Lower leg skin (tissue), 3 donors: ENCODE measurements around the gene TMEM190.
"Not testable (repeated sequence)": the region's sequence is repeated elsewhere in the genome, so short reads cannot be mapped to it uniquely, and the experiment has no call there.

Source experiments
- POLR2A ChIP-seq, 2 donors: fragments of 450-650 bp; IDR thresholded peaks; one replicate each; pipeline ENCODE4 v1.6.1; 2016 to 2017; ENCODE audit warnings: antibody characterized with exemption in 2 of 2, mild to moderate bottlenecking in 1 of 2, moderate library complexity in 1 of 2
- TF ChIP-seq, protein P1 (sequence below), 3 donors: fragments of 450-650 bp; IDR thresholded peaks; one replicate each; pipeline ENCODE4 v1.5.1; 2016; ENCODE audit warnings: antibody characterized with exemption in 3 of 3, mild to moderate bottlenecking in 3 of 3, moderate library complexity in 2 of 3

- TF ChIP-seq, protein P1, sequence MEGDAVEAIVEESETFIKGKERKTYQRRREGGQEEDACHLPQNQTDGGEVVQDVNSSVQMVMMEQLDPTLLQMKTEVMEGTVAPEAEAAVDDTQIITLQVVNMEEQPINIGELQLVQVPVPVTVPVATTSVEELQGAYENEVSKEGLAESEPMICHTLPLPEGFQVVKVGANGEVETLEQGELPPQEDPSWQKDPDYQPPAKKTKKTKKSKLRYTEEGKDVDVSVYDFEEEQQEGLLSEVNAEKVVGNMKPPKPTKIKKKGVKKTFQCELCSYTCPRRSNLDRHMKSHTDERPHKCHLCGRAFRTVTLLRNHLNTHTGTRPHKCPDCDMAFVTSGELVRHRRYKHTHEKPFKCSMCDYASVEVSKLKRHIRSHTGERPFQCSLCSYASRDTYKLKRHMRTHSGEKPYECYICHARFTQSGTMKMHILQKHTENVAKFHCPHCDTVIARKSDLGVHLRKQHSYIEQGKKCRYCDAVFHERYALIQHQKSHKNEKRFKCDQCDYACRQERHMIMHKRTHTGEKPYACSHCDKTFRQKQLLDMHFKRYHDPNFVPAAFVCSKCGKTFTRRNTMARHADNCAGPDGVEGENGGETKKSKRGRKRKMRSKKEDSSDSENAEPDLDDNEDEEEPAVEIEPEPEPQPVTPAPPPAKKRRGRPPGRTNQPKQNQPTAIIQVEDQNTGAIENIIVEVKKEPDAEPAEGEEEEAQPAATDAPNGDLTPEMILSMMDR (IDR thresholded peaks at IDR 0.05), result not testable (repeated sequence)
- not testable (repeated sequence) for TF ChIP-seq POLR2A (IDR thresholded peaks at IDR 0.05)
Observed at GRCh38 chr19:55409179-55409578, 32.6 kb downstream of the TMEM190 start.
